HepG2 (cell line): ENCODE results near the gene CD84. TPM values are rescaled to one million over a fixed set of nuclear protein-coding genes. Genes with fewer than 3 reads are reported as not detected.

Source experiments
- ATAC-seq: fragments of 200-7000 bp; cut with Tn5 transposase; 3 replicates; pipeline ENCODE4 v1.9.1; 2020; ENCODE audit warnings: mild to moderate bottlenecking, moderate library complexity
- BruUV-seq: library from RNA; stranded (reverse); fragments of 400-500 nt; replicated peaks from 2 replicates; lab custom pipeline; 2021; lab: Mats Ljungman, UMichigan
- CTCF ChIA-PET: fragments of 300-600 bp; formaldehyde crosslinking; extraction: SDS; loops from one replicate; lab custom pipeline; 2021; ENCODE audit warnings: low total read pairs, inconsistent platforms, low intra/inter-chr PET ratio; lab: Yijun Ruan, JAX
- POLR2A ChIA-PET: fragments of 350-600 bp; sonication (Branson Sonifier 250); formaldehyde crosslinking; loops from one replicate; lab custom pipeline; 2020; ENCODE audit warnings: antibody characterized with exemption, inconsistent platforms; lab: Yijun Ruan, JAX
- DNase-seq: peaks from one replicate; pipeline ENCODE4 v3.0.0-alpha.2; 2015; ENCODE audit warnings: low spot score
- FAIRE-seq: peaks from 3 replicates; lab custom pipeline; 2011; peaks lifted over from hg19 to GRCh38; lab: Jason Lieb, UNC
- H2AFZ ChIP-seq: one replicate; pipeline ENCODE4 v1.6.1; 2011; ENCODE audit warnings: low read length, inconsistent platforms
- H3K27ac ChIP-seq: fragments of 300-600 bp; 3 replicates; pipeline ENCODE4 v1.8.0; 2011; ENCODE audit warnings: mixed run types, mild to moderate bottlenecking, mixed read lengths, low read length, inconsistent platforms; ENCODE audit not compliant: insufficient read depth; ENCODE audit errors: extremely low read length
- H3K27me3 ChIP-seq, 2 experiments: fragments of 200-600 bp in 1 of 2; 2 replicates in 1 of 2; 3 replicates in 1 of 2; pipeline versions ENCODE4 v1.6.0 to v1.8.0; 2011; ENCODE audit warnings: low read length in 2 of 2, mild to moderate bottlenecking in 2 of 2, moderate library complexity in 2 of 2, inconsistent platforms in 1 of 2; ENCODE audit not compliant: insufficient read depth in 2 of 2, control insufficient read depth in 1 of 2
- H3K36me3 ChIP-seq, 2 experiments: fragments of 200-600 bp in 1 of 2; replicated peaks in 1 of 2; 2 replicates in 1 of 2; 3 replicates in 1 of 2; pipeline versions ENCODE4 v1.5.1 to v1.8.0; 2011; ENCODE audit warnings: low read length in 2 of 2, inconsistent platforms in 1 of 2; ENCODE audit not compliant: insufficient read depth in 2 of 2, control insufficient read depth in 1 of 2
- H3K4me1 ChIP-seq: 2 replicates; pipeline ENCODE4 v1.5.1; 2012; ENCODE audit warnings: low read length, inconsistent platforms; ENCODE audit not compliant: insufficient read depth
- H3K4me2 ChIP-seq: 2 replicates; pipeline ENCODE4 v1.6.0; 2011; ENCODE audit warnings: low read depth, low read length, inconsistent platforms
- H3K4me3 ChIP-seq, 3 experiments: fragments of 200-600 bp in 1 of 3; sonication (generic), shearing (Covaris generic) in 1 of 3; replicated peaks in 1 of 3; 2 replicates each; pipeline ENCODE4 v1.5.1; 2011 to 2016; ENCODE audit warnings: low read length in 3 of 3, inconsistent platforms in 2 of 3, low read depth in 2 of 3, mild to moderate bottlenecking in 2 of 3, control low read depth in 1 of 3, mixed read lengths in 1 of 3; ENCODE audit not compliant: insufficient read depth in 1 of 3
- H3K79me2 ChIP-seq: one replicate; pipeline ENCODE4 v1.6.1; 2011; ENCODE audit warnings: low read length, inconsistent platforms; ENCODE audit not compliant: insufficient read depth
- H3K9ac ChIP-seq: 2 replicates; pipeline ENCODE4 v1.6.0; 2011; ENCODE audit warnings: mild to moderate bottlenecking, low read depth, low read length, inconsistent platforms; ENCODE audit not compliant: insufficient read depth
- H3K9me3 ChIP-seq: 2 replicates; pipeline ENCODE4 v1.5.1; 2012; ENCODE audit warnings: mild to moderate bottlenecking, low read length
- H4K20me1 ChIP-seq: 2 replicates; pipeline ENCODE4 v1.6.0; 2011; ENCODE audit warnings: inconsistent platforms, mild to moderate bottlenecking, low read length, moderate library complexity; ENCODE audit not compliant: insufficient read depth
- CBX2 ChIP-seq, 2 experiments: fragments of 200-600 bp in 1 of 2; sonication (generic); formaldehyde crosslinking in 1 of 2; IDR thresholded peaks; 2 replicates each; pipeline versions ENCODE4 v1.7.0 to v1.8.1; 2018 to 2022; ENCODE audit warnings: low read depth in 2 of 2, low read length in 1 of 2, mild to moderate bottlenecking in 1 of 2, missing genetic modification reagents in 1 of 2
- CEBPG ChIP-seq: IDR thresholded peaks from 2 replicates; pipeline ENCODE4 v1.6.1; 2016
- CTCF ChIP-seq: sonication (generic); formaldehyde crosslinking; IDR thresholded peaks from 2 replicates; pipeline ENCODE4 v1.5.0; 2020; ENCODE audit warnings: mild to moderate bottlenecking, missing genetic modification reagents, moderate library complexity
- HNF4G ChIP-seq, 2 experiments: sonication (generic) in 1 of 2; formaldehyde crosslinking in 1 of 2; IDR thresholded peaks; 2 replicates each; pipeline versions ENCODE4 v1.4.0 to v1.6.1; 2011 to 2020; ENCODE audit warnings: borderline replicate concordance in 2 of 2, low read depth in 2 of 2, mild to moderate bottlenecking in 2 of 2, low read length in 1 of 2, missing genetic modification reagents in 1 of 2, moderate library complexity in 1 of 2
- KDM1A ChIP-seq: IDR thresholded peaks from 2 replicates; pipeline ENCODE4 v1.6.1; 2016; ENCODE audit warnings: missing compliant biosample characterization
- SMC3 ChIP-seq: IDR thresholded peaks from 2 replicates; pipeline ENCODE4 v1.6.1; 2011; ENCODE audit warnings: low read length, improper control_type of control experiment
- STAG1 ChIP-seq: sonication (generic); formaldehyde crosslinking; IDR thresholded peaks from 2 replicates; pipeline ENCODE4 v1.4.0; 2020; ENCODE audit warnings: missing genetic modification reagents
- STAT5B ChIP-seq: sonication (generic); formaldehyde crosslinking; IDR thresholded peaks from 2 replicates; pipeline ENCODE4 v1.4.0; 2020; ENCODE audit warnings: missing genetic modification reagents
- TBL1XR1 ChIP-seq: fragments of 150-350 bp; IDR thresholded peaks from 2 replicates; pipeline ENCODE4 v1.6.1; 2014; ENCODE audit warnings: borderline replicate concordance, low read length; ENCODE audit not compliant: partially characterized antibody
- THYN1 ChIP-seq: sonication (generic); formaldehyde crosslinking; IDR thresholded peaks from 2 replicates; pipeline ENCODE4 v1.8.1; 2023; ENCODE audit warnings: low read depth, mild to moderate bottlenecking, moderate library complexity, missing genetic modification reagents, borderline replicate concordance
- ZNF234 ChIP-seq: sonication (generic); formaldehyde crosslinking; conservative IDR thresholded peaks from 2 replicates; pipeline ENCODE4 v1.5.1; 2020; ENCODE audit warnings: mild to moderate bottlenecking, missing genetic modification reagents
- ZNF337 ChIP-seq: sonication (generic); formaldehyde crosslinking; IDR thresholded peaks from 2 replicates; pipeline ENCODE4 v1.5.1; 2020; ENCODE audit warnings: missing genetic modification reagents, low read depth, mild to moderate bottlenecking, borderline replicate concordance
- WGBS: methylation state at CpG from one replicate; pipeline ENCODE4 v1.1.6; 2017; ENCODE audit warnings: low lambda C conversion rate; 5-methylcytosine and 5-hydroxymethylcytosine counted together
- in situ Hi-C: cut with HindIII; loops from 2 replicates; pipeline ENCODE4 v1.10.0; 2017; ENCODE audit warnings: low pct_unique_long_range_greater_than_20kb; ENCODE audit not compliant: extremely low pct_ligation_motif_present
- intact Hi-C: fragments of 100-400 bp; cut with micrococcal nuclease; formaldehyde crosslinking; loops from one replicate; pipeline ENCODE4 v1.10.0; 2022; ENCODE audit not compliant: unreplicated experiment
- polyA plus RNA-seq, 8 experiments: library from polyadenylated mRNA; depleted of rRNA in 3 of 8; stranded (reverse) in 7 of 8; unstranded in 1 of 8; fragments of >200 nt; fragmentation: Illumina TruSeq in 4 of 8; extraction: Trizol in 4 of 8; gene quantifications; 2 replicates each; pipeline versions ENCODE4 v1.2.1 to v1.2.3, GENCODE V29; 2011 to 2016; ENCODE audit warnings: low read depth in 4 of 8, missing spikeins in 1 of 8, mixed read lengths in 1 of 8; ENCODE audit not compliant: insufficient read depth in 1 of 8
- total RNA-seq, 5 experiments: library from RNA; depleted of rRNA; stranded (reverse); fragments of >200 nt; fragmentation: Illumina TruSeq; extraction: Trizol; gene quantifications; 2 replicates each; pipeline ENCODE4 v1.2.3, GENCODE V29; 2016; ENCODE audit warnings: low read depth in 1 of 5
- TF ChIP-seq, protein P1 (sequence below): sonication (generic); formaldehyde crosslinking; IDR thresholded peaks from 2 replicates; pipeline ENCODE4 v1.5.1; 2020; ENCODE audit warnings: mild to moderate bottlenecking, missing genetic modification reagents, moderate library complexity
- TF ChIP-seq, protein P2 (sequence below): sonication (generic); formaldehyde crosslinking; IDR thresholded peaks from 2 replicates; pipeline ENCODE4 v1.8.1; 2023; ENCODE audit warnings: mild to moderate bottlenecking, moderate library complexity, missing genetic modification reagents

Gene CD84
- total and polyA plus RNA-seq, 2 of the 13 experiments (the other 11 are each of a cell fraction or from before 2014, with no cell fraction given) = not detected

DNA sequence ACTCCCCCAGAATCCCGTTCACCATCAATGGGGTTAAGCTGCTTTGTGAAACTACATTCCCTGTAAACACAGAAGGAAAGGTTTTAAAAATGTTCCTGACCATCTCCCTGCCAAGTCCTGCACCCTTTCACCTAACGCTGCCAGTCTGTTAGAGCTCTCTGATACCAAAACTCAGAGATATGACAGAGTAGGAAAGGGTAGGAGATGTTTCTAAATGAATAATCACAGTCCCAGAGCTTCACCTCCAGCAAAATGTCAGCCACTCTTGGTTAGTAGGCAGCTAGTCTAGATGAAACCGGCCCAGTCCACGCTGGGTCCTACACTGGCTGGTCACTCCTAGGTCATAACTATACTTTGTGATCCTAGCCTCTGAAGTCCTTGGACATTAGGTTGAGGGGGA is 83.0 kb downstream of the CD84 start (continued):
- TF ChIP-seq TBL1XR1 = no peak
- TF ChIP-seq, protein P1, sequence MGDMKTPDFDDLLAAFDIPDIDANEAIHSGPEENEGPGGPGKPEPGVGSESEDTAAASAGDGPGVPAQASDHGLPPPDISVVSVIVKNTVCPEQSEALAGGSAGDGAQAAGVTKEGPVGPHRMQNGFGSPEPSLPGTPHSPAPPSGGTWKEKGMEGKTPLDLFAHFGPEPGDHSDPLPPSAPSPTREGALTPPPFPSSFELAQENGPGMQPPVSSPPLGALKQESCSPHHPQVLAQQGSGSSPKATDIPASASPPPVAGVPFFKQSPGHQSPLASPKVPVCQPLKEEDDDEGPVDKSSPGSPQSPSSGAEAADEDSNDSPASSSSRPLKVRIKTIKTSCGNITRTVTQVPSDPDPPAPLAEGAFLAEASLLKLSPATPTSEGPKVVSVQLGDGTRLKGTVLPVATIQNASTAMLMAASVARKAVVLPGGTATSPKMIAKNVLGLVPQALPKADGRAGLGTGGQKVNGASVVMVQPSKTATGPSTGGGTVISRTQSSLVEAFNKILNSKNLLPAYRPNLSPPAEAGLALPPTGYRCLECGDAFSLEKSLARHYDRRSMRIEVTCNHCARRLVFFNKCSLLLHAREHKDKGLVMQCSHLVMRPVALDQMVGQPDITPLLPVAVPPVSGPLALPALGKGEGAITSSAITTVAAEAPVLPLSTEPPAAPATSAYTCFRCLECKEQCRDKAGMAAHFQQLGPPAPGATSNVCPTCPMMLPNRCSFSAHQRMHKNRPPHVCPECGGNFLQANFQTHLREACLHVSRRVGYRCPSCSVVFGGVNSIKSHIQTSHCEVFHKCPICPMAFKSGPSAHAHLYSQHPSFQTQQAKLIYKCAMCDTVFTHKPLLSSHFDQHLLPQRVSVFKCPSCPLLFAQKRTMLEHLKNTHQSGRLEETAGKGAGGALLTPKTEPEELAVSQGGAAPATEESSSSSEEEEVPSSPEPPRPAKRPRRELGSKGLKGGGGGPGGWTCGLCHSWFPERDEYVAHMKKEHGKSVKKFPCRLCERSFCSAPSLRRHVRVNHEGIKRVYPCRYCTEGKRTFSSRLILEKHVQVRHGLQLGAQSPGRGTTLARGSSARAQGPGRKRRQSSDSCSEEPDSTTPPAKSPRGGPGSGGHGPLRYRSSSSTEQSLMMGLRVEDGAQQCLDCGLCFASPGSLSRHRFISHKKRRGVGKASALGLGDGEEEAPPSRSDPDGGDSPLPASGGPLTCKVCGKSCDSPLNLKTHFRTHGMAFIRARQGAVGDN (CRISPR knock-in tag) = no peak
- TF ChIP-seq, all 625 proteins: peak for 0

- in situ Hi-C loops = loop anchor here (5.0 kb wide), 1 partner anchor 113 kb away; no protein-coding TSS in a partner anchor
These were observed 84.7 kb downstream of the CD84 start for GRCh38 chr1:160494620-160495019.

More at GRCh38 chr1:160494620-160495019, 84.7 kb downstream of the CD84 start:
- H4K20me1 ChIP-seq = no peaks in the 10 kb centered on the region
- no peak overlapping the region for H3K27ac ChIP-seq
- ATAC-seq (peak; percentile 79), DNase-seq (peak; percentile 20), FAIRE-seq (no peak)
- CTCF ChIA-PET = interaction anchor here (1.1 to 1.9 kb wide), 2 partner anchors 66 to 112 kb away, joined by 3 to 21 read pairs; no protein-coding TSS in a partner anchor
- H3K4me3 ChIP-seq = no peak overlapping the region
- no peaks in the 10 kb centered on the region for H3K79me2 ChIP-seq
- no TSS peak for BruUV-seq
- no peak overlapping the region for H2AFZ ChIP-seq
- no peaks in the 10 kb centered on the region; the same call in 1 of the 2 replicates for H3K9me3 ChIP-seq
- H3K4me1 ChIP-seq = no peaks in the 10 kb centered on the region
- H3K36me3 ChIP-seq = no peaks in the 10 kb centered on the region
- 48% methylated on average over 2 of the region's 3 CpGs for WGBS
- no peak for TF ChIP-seq STAT5B (CRISPR knock-in tag)
- TF ChIP-seq THYN1 = no peak
- TF ChIP-seq CEBPG = no peak
- no peak for TF ChIP-seq ZNF234 (CRISPR knock-in tag)
- TF ChIP-seq KDM1A (CRISPR knock-in tag) = no peak
- peak; percentile 57 for TF ChIP-seq STAG1 (CRISPR knock-in tag)
- TF ChIP-seq SMC3 = peak; percentile 48; the same call in 1 of the 2 replicates
- TF ChIP-seq ZNF337 (CRISPR knock-in tag) = no peak
- no peak for TF ChIP-seq CBX2 (IDR thresholded peaks at IDR 0.05; ENCODE audit: low read depth, low read length)
- TF ChIP-seq CBX2 (CRISPR knock-in tag; IDR thresholded peaks at IDR 0.05; ENCODE audit: low read depth) = no peak
- peak; percentile 12; the same call in 1 of the 2 replicates for TF ChIP-seq HNF4G (IDR thresholded peaks at IDR 0.05; ENCODE audit: borderline replicate concordance, low read depth, low read length)
- no peak for TF ChIP-seq HNF4G (CRISPR knock-in tag; IDR thresholded peaks at IDR 0.05; ENCODE audit: borderline replicate concordance, low read depth)
- peak; percentile 64 for TF ChIP-seq CTCF (CRISPR knock-in tag)
- TF ChIP-seq, protein P2, sequence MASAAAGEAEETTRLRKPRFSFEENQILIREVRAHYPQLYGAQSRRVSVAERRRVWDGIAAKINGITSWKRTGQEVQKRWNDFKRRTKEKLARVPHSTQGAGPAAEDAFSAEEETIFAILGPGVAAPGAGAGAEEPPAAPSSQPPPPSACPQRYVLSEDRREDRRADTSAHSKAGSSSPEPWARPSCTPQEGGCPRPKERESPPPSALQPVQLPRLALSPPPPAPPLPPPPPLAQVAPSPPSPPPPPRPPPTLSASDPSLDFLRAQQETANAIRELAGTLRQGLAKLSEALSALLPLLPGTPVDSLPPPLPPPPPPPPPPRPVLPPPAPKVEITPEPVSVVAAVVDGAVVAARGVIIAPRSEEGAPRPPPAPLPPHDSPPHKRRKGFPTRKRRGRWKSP (CRISPR knock-in tag) = no peak
- no peak overlapping the region for H3K4me2 ChIP-seq
- POLR2A ChIA-PET = no interaction called here
- H3K27me3 ChIP-seq = no peaks in the 10 kb centered on the region
- intact Hi-C loops = loop anchor here (1.0 kb wide), 1 partner anchor 113 kb away; no protein-coding TSS in a partner anchor
- no peak overlapping the region for H3K9ac ChIP-seq
